BLaER1 (cell line): ENCODE results near the gene PARP9.

ENCODE experiments used
- H3K27ac ChIP-seq: shearing (Covaris generic); formaldehyde crosslinking; 2 replicates; pipeline ENCODE4 v1.8.1; 2022
- H3K27me3 ChIP-seq: shearing (Covaris generic); formaldehyde crosslinking; 2 replicates; pipeline ENCODE4 v1.8.1; 2022
- H3K36me3 ChIP-seq: shearing (Covaris generic); formaldehyde crosslinking; 2 replicates; pipeline ENCODE4 v1.8.1; 2022
- H3K4me1 ChIP-seq: shearing (Covaris generic); formaldehyde crosslinking; 2 replicates; pipeline ENCODE4 v1.8.1; 2022
- H3K4me2 ChIP-seq: shearing (Covaris generic); formaldehyde crosslinking; 2 replicates; pipeline ENCODE4 v1.8.1; 2022
- H3K4me3 ChIP-seq: shearing (Covaris generic); formaldehyde crosslinking; 2 replicates; pipeline ENCODE4 v1.8.1; 2022
- H3K9ac ChIP-seq: shearing (Covaris generic); formaldehyde crosslinking; 2 replicates; pipeline ENCODE4 v1.8.1; 2022
- H3K9me3 ChIP-seq: shearing (Covaris generic); formaldehyde crosslinking; 2 replicates; pipeline ENCODE4 v1.8.1; 2022
- H4K20me1 ChIP-seq: shearing (Covaris generic); formaldehyde crosslinking; 2 replicates; pipeline ENCODE4 v1.8.1; 2022
- Cebpa-rat ChIP-seq: shearing (Covaris generic); IDR thresholded peaks from 2 replicates; pipeline ENCODE4 v1.8.1; 2022

Gene PARP9

GRCh38 chr3:122533931-122534334 lies 30.2 kb downstream of the PARP9 start:
- H3K4me1 ChIP-seq, result no peaks in the 10 kb centered on the region
- no peaks in the 10 kb centered on the region for H3K9me3 ChIP-seq
- H3K27ac ChIP-seq, result no peak overlapping the region
- H3K9ac ChIP-seq, result no peak overlapping the region
- no peak for TF ChIP-seq Cebpa-rat
- peaks cover 63% of the 10 kb centered on the region for H3K36me3 ChIP-seq
- H3K4me2 ChIP-seq, result no peak overlapping the region
- no peak overlapping the region for H3K4me3 ChIP-seq
- H3K27me3 ChIP-seq, result no peaks in the 10 kb centered on the region
- H4K20me1 ChIP-seq, result no peaks in the 10 kb centered on the region

GRCh38 chr3:122533480-122533879 lies 30.6 kb downstream of the PARP9 start:
- Histone ChIP-seq H3K9ac (no peak overlapping the region), H3K4me2 (no peak overlapping the region), H3K27me3 (no peaks in the 10 kb centered on the region), H3K36me3 (peaks cover 63% of the 10 kb centered on the region), H3K4me3 (no peak overlapping the region), H4K20me1 (no peaks in the 10 kb centered on the region), H3K4me1 (no peaks in the 10 kb centered on the region), H3K27ac (no peak overlapping the region), H3K9me3 (no peaks in the 10 kb centered on the region)
- TF ChIP-seq Cebpa-rat, result no peak

GRCh38 chr3:122530164-122530563 lies 33.9 kb downstream of the PARP9 start:
- H3K36me3 ChIP-seq, result peaks cover 58% of the 10 kb centered on the region
- no peaks in the 10 kb centered on the region for H3K27me3 ChIP-seq
- no peak overlapping the region for H3K4me2 ChIP-seq
- no peak overlapping the region for H3K27ac ChIP-seq
- no peak overlapping the region for H3K9ac ChIP-seq
- no peaks in the 10 kb centered on the region for H3K9me3 ChIP-seq
- no peaks in the 10 kb centered on the region for H3K4me1 ChIP-seq
- H3K4me3 ChIP-seq, result no peak overlapping the region
- no peak for TF ChIP-seq Cebpa-rat
- no peaks in the 10 kb centered on the region for H4K20me1 ChIP-seq

- Histone ChIP-seq H3K27ac (no peak overlapping the region), H3K9ac (no peak overlapping the region), H3K9me3 (no peaks in the 10 kb centered on the region), H3K4me2 (no peak overlapping the region), H3K4me3 (no peak overlapping the region), H3K36me3 (peaks cover 9% of the 10 kb centered on the region; the same call in 1 of the 2 replicates), H3K27me3 (no peaks in the 10 kb centered on the region), H4K20me1 (no peaks in the 10 kb centered on the region), H3K4me1 (peaks cover 18% of the 10 kb centered on the region)
- TF ChIP-seq Cebpa-rat, result no peak
Measured at GRCh38 chr3:122523317-122523716, 40.8 kb downstream of the PARP9 start.

GRCh38 chr3:122520861-122521260 lies 43.2 kb downstream of the PARP9 start:
- Histone ChIP-seq H3K4me1 (peaks cover 28% of the 10 kb centered on the region), H3K27ac (no peak overlapping the region)
- no peak for TF ChIP-seq Cebpa-rat

GRCh38 chr3:122519693-122520092 lies 44.4 kb downstream of the PARP9 start:
- H3K4me2 ChIP-seq, result no peak overlapping the region
- peak overlapping the region; percentile 30; the same call in 1 of the 2 replicates for H3K27ac ChIP-seq

More at GRCh38 chr3:122520861-122521260, 43.2 kb downstream of the PARP9 start:
- no peak overlapping the region for H3K4me3 ChIP-seq
- H4K20me1 ChIP-seq, result no peaks in the 10 kb centered on the region
- H3K9ac ChIP-seq, result no peak overlapping the region
- no peaks in the 10 kb centered on the region for H3K9me3 ChIP-seq
- H3K36me3 ChIP-seq, result no peaks in the 10 kb centered on the region
- no peaks in the 10 kb centered on the region for H3K27me3 ChIP-seq
- H3K4me2 ChIP-seq, result no peak overlapping the region

GRCh38 chr3:122516846-122517360 lies 47.2 kb downstream of the PARP9 start:
- Histone ChIP-seq H3K27me3 (no peaks in the 10 kb centered on the region), H4K20me1 (peaks cover 22% of the 10 kb centered on the region), H3K9me3 (no peaks in the 10 kb centered on the region), H3K4me2 (no peak overlapping the region), H3K36me3 (no peaks in the 10 kb centered on the region), H3K27ac (no peak overlapping the region), H3K4me1 (peaks cover 53% of the 10 kb centered on the region), H3K4me3 (no peak overlapping the region), H3K9ac (no peak overlapping the region)
- TF ChIP-seq Cebpa-rat, result no peak

More at GRCh38 chr3:122519693-122520092, 44.4 kb downstream of the PARP9 start:
- no peak overlapping the region for H3K9ac ChIP-seq
- H3K27me3 ChIP-seq, result no peaks in the 10 kb centered on the region
- H4K20me1 ChIP-seq, result no peaks in the 10 kb centered on the region
- no peak overlapping the region for H3K4me3 ChIP-seq
- H3K4me1 ChIP-seq, result peaks cover 33% of the 10 kb centered on the region
- no peaks in the 10 kb centered on the region for H3K9me3 ChIP-seq
- TF ChIP-seq Cebpa-rat, result no peak
- no peaks in the 10 kb centered on the region for H3K36me3 ChIP-seq

- H3K9me3 ChIP-seq, result no peaks in the 10 kb centered on the region
- peaks cover 3% of the 10 kb centered on the region; the same call in 1 of the 2 replicates for H3K36me3 ChIP-seq
- no peak overlapping the region for H3K4me3 ChIP-seq
- peaks cover 59% of the 10 kb centered on the region for H3K4me1 ChIP-seq
- H3K4me2 ChIP-seq, result no peak overlapping the region
- peaks cover 33% of the 10 kb centered on the region for H4K20me1 ChIP-seq
- no peak for TF ChIP-seq Cebpa-rat
- H3K9ac ChIP-seq, result no peak overlapping the region
- H3K27ac ChIP-seq, result no peak overlapping the region
- H3K27me3 ChIP-seq, result no peaks in the 10 kb centered on the region
Measured at GRCh38 chr3:122515870-122516269, 48.2 kb downstream of the PARP9 start.

- H3K27ac ChIP-seq, result peak overlapping the region; percentile 98
- peaks cover 5% of the 10 kb centered on the region; the same call in 1 of the 2 replicates for H3K36me3 ChIP-seq
- H3K9me3 ChIP-seq, result peaks cover 5% of the 10 kb centered on the region; the same call in 1 of the 2 replicates
- no peaks in the 10 kb centered on the region for H3K27me3 ChIP-seq
- H4K20me1 ChIP-seq, result peaks cover 41% of the 10 kb centered on the region
- H3K4me1 ChIP-seq, result peaks cover 58% of the 10 kb centered on the region
- H3K4me2 ChIP-seq, result peak overlapping the region; percentile 90
- H3K4me3 ChIP-seq, result peak overlapping the region; percentile 88
- TF ChIP-seq Cebpa-rat, result no peak
- H3K9ac ChIP-seq, result peak overlapping the region; percentile 97
Measured at GRCh38 chr3:122515020-122515468, 49.1 kb downstream of the PARP9 start.

- Histone ChIP-seq H3K27me3 (no peaks in the 10 kb centered on the region), H3K36me3 (peaks cover 5% of the 10 kb centered on the region; the same call in 1 of the 2 replicates), H3K4me2 (peak within 1 kb of the TSS; percentile 90), H3K4me1 (peaks cover 52% of the 10 kb centered on the region), H3K9me3 (peaks cover 10% of the 10 kb centered on the region; the same call in 1 of the 2 replicates), H3K27ac (peak within 1 kb of the TSS; percentile 98), H4K20me1 (peaks cover 48% of the 10 kb centered on the region), H3K9ac (peak within 1 kb of the TSS; percentile 97), H3K4me3 (peak within 1 kb of the TSS; percentile 88)
- no peak for TF ChIP-seq Cebpa-rat
Measured at GRCh38 chr3:122514123-122515019, 49.7 kb downstream of the PARP9 start, which contains the start of gene KPNA1. TSS of gene KPNA1 (minus strand) at chr3:122514939. CDS start at chr3:122496565, 18,374 bp downstream.
